NAMALWA (cell line): Measurements from ENCODE around the gene PSMC2.

Source experiments
- DNase-seq: peaks from one replicate; pipeline ENCODE4 v3.0.0-alpha.2; 2015; ENCODE audit warnings: low spot score

PSMC2 gene

DNA sequence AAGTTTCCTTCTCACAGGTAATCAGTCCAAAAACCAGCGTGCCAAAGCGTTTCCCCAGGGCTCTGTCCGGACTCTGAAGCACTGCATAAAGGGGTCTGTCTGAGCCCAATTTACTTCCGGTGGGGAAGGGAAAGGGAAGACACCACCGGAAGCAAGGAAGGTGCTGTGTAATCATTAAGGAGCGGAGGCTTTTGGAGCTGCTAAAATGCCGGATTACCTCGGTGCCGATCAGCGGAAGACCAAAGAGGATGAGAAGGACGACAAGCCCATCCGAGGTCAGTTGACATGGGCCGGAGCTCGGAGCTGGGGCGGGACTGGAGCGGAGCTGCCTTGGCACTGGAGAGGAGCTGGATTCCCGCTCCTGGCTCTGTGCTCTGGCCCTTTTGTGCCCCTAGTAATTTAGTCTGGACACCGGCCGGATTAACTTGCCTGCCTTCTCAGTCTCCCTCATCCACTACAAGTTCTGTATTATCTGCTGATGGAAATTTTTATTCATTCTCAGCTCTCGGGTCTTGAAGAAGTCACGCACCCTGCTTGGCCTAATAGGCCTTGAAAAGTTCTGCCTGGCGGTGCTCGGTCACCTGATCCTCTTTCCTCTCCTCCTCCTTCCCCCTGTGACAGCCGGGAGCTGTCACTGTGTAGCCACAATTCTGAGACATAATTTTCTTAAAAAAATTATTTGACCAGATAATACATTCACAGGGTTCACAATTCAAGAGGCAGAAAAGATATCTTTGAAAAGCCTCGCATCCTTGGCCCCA, at the start of gene PSMC2:
TSS of gene PSMC2 (plus strand) at position 137 of the 761 bp plus-strand sequence. CDS start at position 206, 69 bp downstream.
- peak; percentile 99 for DNase-seq

DNA sequence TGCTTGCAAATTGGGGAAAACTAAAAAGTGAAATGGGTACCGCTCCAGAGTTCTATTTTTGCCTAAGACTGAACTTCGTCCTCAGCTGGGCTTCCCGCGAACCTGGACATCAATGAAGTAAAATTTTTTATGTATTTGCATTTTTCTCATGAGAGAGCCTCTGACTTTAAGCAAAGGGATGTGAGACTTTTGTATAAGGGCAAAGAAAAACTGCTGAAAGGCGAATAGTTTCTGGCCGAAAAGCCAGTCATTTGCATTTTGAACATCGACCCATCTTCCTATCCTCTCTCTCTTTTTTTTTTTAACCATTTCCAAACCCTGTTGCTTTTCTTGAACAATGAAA, 49.6 kb upstream of the PSMC2 start:
- DNase-seq: no peak

DNA sequence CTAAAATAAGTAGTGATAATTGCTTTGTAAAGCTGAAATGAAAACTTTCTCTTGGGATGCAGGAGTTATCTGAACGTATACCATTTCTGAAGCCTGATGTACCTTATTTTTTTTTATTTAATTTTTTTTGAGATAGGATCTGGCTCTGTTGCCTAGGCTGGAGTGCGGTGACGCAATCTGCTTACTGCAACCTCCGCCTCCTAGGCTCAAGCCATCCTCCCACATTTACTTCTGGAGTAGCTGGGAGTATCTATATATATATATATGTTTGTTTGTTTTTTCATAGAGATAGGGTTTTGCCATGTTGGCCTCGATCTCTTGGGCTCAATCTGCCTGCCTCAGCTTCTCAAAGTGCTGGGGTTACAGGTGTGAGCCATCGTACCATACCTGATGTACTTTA, 47.8 kb upstream of the PSMC2 start:
- no peak for DNase-seq

DNA sequence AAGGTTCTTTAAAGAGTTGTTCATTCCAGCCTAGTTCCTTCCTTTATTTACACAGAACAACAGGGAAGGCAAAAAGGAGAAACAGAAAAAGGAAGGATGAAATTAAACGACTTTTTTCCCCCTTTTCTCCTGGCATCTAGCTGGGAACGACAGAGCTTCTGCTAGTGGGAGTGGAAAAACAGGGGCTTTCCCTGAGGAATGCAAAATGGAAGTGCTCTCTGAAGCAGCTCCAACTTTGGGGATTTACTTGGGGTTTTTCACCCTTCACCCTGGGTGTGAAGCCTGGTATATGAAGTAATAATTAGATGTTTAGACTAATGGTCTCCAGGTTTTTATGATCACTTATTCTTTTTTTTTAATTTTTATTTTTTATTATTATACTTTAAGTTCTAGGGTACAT, 46.0 kb upstream of the PSMC2 start:
- no peak for DNase-seq

DNA sequence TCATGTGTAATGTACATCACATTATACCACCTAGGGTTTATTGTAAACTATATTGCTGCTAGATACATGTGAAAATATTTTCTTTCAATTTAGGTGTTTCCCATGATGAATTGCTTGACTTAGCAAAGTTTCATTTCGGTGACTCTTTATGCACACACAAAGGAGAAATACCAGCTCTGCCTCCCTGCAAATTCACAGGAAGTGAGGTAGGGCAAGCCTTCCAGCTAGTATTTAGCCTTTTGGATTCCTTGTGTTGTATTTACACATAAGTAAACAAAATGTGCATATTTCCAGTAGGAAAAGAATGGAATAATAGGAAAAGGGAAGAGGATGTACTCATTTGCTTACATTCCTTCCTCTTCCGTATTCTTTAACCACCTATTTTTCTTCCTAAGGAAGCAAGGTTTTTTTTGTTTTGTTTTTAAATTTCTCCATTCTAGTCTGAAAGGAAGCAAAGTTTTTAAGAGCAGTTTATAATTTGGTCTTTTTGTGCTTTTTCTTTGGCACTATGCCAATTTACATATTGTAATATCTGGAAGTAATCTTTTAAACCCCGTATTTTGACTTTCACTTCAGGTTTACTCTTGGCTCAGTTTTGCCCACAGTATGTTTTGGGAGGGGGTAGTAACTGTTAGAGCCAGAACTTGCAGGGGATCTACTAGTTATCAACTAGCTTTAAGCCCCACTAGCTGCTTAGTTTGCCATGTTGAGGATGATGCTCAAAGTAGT, 39.8 kb upstream of the PSMC2 start:
- DNase-seq: no peak

DNA sequence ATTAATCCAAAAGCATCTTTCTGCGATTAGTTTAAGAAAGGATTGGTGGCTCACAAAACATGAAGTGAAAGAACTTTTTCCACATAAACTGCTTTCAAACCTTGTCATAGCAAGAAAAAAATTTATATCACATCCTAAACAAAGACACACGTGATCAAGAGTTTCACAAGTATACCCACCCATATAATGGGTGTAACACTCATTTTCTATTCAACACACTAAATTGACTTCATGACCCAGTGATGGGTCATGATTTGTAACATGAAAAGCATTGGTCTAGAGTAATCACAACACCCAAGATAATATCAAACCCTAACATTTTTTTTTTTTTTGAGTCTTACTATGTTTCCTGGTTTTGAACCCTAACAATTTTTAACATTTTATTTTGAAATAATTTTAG, 32.6 kb upstream of the PSMC2 start:
- DNase-seq: no peak

DNA sequence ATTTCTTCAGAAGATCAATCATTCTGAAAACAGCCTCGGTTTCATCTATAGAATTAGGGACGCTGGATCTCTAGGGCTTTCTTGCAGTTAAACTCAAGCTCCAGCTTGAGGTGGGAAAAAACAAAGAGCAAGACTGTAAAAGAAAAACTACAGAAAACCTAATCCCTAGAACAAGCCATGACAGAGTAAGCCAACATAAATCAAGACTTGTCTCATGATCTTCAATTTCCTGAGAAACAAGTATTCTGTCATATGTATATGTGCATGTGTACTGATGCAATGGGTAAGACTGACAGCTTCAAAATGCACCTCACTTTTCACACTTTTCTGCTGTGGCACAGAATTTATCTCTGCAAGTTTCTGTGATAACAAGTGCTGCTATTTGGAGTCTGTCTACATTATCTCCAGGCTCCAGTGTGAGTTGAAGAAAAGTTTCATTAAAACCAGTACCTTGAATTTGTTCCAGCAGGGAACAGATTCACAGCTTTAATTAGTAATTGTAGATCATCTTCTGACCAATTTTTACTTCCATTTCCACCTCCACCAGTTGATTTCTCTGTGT, 31.0 kb upstream of the PSMC2 start:
- DNase-seq: no peak

DNA sequence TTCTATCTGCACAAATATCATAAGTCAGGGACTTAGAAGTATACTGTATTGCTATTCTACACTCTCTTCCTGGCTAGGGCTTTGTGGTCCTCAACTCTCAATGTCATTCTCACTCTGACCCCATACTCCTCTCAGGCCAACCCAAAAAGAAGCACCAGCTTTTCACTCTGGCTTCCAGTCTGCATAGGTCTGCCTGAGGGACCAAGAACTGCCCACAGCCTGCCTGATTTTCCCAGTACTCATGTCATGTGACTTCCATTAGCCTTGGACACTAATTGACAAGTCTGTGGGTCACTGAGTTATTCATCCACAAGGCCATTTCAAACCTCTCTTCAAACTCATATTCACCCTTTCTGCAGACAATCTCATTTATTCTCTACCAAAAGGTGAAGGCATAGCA, 30.4 kb upstream of the PSMC2 start:
- DNase-seq: no peak

DNA sequence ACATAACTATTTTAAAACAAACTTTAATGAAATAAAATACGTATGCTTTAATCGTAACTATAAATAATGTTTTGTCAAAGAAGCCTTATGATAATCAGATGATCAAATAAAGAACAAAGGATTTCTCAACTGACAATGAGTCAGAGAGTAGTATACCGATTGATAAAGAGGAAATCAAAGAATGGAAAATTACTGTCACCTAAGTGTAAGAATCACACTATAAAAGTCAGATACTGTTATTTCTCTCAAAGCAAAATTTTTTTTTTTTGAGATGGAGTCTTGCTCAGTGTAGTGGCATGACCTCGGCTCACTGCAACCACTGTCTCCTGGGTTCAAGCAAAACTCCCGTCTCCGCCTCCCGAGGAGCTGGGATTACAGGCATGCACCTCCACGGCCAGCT, 21.7 kb upstream of the PSMC2 start:
- DNase-seq: no peak

DNA sequence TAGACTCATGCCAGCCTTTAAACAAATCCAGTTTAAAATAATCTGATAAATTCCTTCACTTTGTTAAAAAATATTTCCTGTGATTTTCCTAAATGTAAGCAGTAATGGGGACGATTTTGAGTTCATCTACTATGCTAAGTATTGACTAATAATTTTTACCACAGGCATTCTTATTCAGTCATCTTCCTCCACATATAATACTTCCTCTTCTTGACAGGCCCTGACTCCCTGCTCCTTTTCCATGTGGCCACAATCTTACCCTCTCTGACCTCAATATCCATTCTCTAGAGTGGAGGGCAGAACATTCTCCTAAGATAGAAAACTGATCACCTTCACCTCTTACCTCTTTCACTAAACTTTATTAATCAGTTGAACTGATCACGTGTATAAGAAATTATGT, 10.7 kb upstream of the PSMC2 start:
- no peak for DNase-seq

DNA sequence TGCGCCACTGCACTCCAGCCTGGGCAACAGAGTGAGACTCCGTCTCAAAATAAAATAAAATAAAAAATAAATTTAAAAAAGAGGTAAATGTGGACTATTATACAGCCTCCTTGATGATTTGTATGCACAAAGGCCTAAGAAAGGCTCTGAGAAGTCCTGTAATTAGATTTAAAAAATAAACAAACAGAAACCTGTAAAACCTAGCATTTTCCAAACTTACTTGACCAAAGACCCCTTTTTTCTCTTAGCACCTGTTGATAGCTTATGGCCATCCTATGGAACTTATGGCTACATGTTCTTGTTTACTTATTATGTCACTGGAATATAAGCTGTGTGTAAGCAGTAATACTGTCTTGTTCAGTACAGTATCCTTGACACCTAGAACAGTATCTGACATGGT, 8.6 kb upstream of the PSMC2 start:
- DNase-seq: no peak

DNA sequence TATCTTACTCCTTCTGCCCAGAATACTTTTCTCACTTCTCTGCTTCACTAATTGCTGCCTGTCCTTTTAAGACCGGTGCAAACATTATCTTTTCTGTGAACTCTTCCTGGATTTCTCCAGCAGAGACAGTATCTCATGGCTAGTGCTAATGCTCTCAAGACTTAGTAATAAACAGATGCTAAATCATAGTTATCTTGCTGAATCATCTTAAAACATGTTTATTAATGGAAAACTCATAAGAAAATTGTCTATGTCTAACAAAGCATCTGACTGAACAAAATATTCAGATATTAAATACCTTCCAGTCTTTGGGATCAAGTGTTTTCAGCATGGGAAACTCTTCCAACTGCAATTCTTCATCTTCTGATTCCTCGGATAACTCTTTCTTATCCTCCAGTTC, 6.0 kb upstream of the PSMC2 start:
- no peak for DNase-seq

DNA sequence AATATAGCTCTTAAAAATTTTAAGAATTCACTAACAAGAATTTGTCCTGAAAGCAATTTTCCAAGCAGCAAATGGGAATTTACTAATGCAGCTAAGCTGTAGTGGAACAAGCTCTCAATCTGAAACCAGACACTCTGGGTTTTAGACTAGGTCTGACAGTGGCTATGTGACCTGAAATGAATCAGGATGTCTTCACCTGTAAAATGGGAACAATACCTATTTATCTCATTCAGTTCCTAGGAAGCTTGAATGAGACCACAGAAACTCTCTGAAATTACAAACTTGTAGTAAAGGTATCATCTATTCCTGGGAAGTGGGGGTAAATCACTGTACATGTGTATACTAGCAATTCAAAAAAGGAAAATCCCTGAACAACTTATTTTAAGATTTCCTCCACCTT, 4.1 kb upstream of the PSMC2 start:
- no peak for DNase-seq

DNA sequence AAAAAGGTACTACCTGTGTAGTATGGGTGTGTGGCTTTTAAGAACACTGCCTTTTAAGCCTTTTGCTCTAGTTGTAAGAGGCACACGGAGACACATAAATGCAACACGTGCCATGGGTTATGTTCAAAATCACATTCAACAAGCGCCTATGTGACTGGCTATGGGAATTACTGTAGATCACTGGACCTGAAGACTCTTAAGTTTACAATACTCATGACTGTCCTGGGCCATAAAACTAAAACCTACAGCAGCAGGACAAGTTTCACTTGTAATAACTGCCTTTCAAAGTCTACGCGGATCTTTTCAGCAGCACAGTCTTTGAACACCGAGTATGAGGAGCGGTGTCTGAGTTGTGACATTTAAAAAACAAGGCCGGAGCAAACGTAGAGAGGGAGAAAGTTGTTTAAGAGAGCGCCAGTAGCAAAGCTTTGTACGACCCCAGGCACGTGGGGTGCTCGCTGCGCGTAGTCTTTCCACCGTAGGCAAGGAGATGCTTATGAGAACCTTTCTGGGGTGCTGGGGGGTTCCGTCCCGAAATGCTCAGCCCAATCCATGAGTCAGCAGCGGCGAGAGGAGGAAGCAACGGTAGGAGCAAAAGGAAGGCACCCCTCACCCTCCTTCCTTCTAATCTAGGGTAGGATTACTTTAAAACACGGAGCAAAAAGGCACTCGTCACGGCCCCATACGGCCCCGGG, 3.5 kb upstream of the PSMC2 start:
- peak; percentile 74 for DNase-seq

DNA sequence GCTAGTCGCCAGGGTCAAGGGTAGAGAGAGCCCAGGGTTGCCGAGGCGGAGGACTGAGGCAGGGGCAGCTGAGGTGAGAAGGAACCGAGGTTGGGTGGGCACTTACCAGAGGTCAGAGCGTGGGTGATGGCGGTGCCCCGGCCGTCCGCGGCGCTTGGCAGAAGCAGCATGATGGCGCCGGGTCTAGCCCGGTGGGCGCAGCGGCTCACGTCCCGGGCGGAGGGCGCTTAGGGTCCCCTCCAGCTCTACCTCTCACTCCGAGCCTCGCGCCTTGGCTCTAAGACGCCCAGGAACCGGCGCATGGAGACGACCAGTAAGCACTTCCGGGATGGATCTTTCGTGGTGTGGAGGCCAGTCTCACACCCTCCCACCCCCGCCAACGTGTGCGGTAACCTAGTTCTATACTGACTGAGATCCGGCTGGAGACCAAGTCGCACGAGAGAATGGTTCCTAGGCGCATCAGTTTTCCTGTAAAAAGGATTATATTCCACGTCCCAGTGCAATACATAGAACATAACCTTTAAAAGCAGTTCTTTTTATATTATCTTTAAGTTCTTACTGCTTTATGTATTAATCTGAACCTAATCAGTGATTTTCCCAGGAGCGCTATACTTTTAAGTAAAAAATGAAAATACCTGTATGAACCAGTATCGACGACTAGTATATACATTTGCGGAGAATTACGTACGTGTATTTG, 2.8 kb upstream of the PSMC2 start, which contains the start of gene DNAJC2:
TSS of gene DNAJC2 (minus strand) at position 315 of the 697 bp plus-strand sequence. CDS start at position 170, 145 bp downstream.
- DNase-seq: peak; percentile 96

DNA sequence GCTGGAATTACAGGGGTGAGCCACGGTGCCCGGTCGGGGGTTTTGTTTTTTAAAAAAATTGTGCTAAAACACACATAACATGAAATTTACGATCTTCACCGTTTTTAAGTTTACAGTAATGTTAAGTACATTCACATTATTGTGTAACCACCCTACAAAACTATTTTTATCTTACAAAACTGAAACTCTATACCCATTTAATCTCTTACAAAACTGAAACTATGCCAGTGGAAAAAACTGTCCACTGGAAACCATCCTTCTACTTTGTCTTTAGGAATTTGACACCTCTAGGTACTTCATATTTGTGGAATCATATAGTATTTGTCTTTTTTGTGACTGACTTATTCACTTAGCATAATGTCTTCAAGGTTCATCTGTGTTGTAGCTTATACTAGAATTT, 1.0 kb upstream of the PSMC2 start:
- DNase-seq: peak; percentile 32

DNA sequence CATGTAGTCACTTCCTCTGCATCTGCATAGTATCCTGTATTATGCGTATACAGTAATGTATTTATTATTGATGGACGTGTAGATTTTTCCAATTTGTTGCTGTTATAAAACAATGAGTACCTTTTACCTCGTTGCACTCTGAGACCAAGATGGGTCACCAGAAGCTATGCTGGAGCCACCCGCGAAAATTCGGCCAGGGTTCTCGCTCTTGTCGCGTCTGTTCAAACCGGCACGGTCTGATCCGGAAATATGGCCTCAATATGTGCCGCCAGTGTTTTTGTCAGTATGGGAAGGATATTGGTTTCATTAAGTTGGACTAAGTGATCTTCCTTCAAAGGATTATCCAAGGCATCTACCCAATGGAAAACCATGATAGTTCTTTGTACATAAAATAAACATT, 1.0 kb downstream of the PSMC2 start:
- DNase-seq: peak; percentile 41

DNA sequence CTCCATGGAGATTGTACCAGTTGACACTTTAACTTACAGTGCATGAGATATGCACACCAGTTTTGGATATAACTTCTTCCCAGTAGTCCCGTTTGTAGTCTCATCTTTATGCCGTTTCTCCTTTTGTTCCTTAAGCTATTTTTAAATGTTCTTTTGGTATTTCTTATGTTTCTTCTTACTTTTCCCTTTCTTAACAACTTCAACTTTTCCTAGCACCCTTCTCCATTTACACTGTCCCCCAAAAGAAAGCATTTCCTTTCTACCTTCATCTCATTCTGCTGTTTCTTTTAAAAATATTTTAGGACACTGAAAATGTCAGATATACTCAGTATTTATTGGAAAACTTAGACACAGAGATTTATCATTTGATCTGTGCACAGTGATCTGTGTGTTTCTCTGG, 1.5 kb downstream of the PSMC2 start:
- DNase-seq: no peak

DNA sequence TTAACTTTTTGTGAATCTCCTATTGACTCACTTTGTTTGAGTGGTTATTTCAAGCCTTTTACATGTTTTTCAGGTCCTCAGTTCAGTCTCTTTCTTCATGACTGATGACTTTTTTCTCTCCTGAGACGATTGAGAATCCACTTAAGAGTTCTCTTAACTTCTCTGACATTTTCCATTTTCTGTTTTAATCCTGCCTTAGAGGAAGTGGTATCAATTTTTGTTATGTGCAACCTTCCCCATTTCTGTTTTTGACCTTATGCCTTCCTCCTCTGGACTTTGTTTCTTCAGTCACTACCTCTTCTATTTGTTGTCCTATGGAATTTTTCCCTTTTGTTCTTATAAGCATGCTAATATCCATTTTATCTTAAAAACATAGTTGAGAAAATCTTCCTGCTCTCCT, 2.4 kb downstream of the PSMC2 start:
- no peak for DNase-seq

DNA sequence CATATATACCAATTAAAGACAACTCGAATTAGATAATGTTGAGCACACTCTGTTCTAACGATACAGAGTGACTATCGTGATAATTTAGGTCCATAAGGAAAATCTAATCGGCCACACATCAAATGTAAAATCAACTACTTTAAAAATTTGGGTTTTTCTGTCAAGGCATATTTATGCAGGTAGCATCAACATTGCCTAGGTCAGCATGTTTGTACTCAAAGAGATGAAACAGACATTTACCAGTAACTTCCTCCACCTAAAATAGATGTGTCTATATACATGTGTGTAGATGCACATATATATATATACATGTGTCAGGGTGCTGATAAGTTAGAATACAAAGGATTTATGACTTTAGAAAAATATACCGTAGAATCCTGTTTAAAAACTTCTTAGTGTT, 22.0 kb downstream of the PSMC2 start:
- no peak for DNase-seq

DNA sequence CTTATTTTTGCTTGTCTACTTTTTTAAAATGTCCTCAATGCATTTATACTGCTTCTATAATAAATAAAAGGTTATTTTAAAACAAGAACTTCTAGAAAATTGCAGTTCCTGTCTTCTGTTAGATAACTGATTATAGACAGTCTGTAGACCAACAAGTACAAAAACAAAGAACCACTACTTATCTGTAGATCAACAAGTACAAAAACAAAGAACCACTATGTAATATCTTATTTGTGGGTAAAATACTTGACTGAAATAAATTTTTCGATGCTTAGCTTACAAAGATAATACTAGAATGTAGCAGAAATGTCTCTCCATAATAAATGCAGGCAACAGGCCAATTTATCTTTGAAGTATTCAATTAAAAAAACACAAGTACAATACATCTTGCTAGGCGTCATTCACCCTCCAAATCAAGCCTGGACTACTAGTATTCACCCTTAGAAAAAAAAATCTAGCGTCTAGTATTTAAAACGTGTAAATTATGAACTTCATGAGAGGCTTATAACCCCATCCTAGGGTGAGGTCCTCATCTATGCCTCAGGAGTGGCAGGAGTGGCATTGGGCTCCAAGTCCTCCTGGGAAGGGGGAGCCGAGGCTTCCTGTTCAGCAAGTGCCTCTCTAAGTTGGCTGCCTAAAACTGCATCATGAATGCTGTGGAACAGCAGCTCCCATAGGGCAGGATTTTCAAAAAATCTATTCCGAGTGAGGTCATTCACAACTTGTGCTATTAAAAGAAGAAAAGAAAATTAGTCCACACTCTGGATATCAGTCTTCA, 26.6 kb downstream of the PSMC2 start:
- no peak for DNase-seq
